ENCODE data around the gene NXN.
A peak's percentile ranks its signal among the peaks of the same experiment; 100 is the strongest.
"Not testable (repeated sequence)": the region's sequence is repeated elsewhere in the genome, so short reads cannot be mapped to it uniquely, and the experiment has no call there.

Gene NXN

DNA sequence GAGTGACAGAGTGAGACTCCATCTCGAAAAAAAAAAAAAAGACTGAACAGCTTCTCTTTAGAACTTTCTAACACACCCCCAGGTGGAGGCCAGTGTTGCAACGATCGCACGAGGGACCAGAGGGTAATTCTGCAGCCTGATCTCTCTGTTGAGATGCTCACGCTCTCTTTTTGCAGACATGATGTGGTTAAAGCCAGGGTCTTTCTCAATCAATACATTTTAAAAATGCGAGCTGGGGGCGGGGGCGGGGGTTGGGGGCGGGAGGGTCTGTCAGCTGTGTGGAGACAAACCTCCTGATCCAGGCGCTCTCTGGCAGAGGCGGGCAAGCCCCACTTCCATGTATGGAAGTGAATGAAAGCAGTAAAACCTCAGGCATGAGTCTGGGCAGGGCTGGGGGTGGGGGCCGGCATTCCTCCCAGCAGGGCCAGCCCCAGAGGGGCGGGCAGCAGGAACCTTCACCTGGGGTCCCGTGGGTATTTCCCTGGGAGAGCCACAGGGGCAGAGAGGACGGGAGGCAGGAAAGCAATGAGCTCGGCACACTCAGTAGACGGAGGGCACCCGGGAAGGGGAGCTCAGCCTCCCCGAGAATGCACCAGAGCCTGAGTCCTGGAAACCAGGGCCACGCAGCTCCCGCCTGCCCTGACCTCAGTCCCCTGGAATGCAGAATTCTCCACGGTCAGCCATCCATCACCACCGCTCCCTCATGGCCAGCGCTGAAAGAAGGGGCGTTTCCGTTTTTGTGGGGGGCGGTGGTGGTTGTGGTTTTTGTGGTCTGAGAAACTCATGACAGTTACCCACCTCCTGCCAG is 28.0 kb downstream of the NXN start:
- DNase-seq, result no peak

DNA sequence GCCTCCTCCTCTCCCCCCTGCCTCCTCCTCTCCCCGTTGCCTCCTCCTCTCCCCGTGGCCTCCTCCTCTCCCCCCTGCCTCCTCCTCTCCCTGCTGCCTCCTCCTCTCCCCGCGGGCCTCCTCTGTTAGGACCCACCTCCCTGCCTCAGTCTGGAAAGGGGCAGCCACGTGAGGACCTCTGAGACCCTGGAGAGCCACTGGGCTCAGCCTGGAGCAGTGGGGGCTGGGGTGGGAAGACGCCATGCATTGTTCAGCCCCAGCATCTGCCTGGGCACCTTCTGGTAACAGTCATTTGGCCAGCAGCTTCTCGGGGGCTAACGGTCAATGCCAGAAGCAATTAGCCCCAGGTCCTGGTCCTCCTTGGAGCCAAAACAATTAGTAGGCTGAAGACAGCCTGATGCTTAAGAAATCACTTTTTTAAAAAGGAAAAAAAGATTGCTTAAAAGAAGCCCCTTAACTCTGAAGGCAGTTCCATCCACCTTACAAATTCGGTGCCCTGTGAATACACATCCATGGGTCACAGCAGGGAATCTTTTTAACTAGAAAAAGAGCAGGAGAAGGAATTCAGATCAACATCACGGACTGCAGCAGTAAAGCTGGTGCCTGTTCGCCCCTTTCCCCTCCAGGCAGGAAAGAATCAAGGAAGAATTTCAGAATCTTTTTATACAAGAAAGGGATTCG is 29.8 kb downstream of the NXN start:
- DNase-seq, result no peak

DNA sequence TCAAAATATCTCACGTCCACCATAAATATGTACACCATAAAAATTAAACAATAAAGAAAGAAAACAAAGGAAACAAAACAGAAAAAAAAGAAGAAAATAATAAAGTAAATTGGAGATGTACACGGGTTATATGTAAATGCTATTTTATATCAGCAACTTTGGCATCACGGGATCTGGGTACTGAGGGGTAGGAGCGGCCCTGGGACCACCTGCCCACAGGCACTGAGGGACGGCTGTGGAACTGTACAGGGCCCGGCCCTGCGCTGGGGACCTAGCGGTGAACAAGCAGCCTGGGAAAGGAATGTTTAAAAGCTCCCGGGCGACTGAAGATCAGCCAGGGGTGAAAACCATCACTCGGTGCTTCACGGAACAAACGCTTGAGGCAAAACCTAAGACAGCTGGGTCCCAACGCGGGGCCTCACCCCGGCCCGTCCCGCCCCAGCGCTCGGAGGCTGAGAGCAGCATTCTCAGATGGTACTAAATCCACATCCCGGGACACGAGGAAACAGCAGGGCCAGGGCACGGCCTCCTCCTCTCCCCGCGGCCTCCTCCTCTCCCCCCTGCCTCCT is 31.2 kb downstream of the NXN start:
- no peak for DNase-seq

- DNase-seq, result no peak
These were observed 32.9 kb downstream of the NXN start for GRCh38 chr17:946510-947236.

GRCh38 chr17:945672-946071 is 33.9 kb downstream of the NXN start:
- DNase-seq, result no peak

DNA sequence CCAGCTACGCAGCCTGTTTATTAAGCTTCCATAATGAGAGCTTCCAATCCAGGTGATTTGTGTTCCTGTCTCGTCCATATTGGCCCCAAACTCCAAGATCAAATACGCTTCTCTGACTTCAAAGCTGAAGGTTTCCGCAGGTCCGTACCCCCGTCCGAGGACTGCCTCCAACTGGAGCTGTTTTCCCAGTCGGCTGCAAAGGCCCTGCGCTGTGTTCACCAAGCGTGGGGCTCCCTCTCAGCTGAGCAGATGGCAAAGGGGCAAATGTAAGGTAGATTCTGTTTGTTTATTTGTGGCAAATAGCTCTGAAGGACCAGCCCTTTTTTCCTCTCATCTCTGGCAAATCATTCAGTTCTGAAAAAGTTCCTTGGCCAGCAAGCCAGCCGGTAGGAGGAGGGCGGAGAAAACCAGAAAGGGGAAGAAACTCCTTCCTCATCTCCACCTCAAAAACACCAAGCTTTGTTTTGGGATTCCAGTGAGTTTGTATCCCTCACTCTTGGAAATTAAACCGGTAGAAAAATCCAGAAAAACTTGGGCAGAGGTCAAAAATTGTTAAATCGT is 35.2 kb downstream of the NXN start:
- peak; percentile 5 for DNase-seq

DNA sequence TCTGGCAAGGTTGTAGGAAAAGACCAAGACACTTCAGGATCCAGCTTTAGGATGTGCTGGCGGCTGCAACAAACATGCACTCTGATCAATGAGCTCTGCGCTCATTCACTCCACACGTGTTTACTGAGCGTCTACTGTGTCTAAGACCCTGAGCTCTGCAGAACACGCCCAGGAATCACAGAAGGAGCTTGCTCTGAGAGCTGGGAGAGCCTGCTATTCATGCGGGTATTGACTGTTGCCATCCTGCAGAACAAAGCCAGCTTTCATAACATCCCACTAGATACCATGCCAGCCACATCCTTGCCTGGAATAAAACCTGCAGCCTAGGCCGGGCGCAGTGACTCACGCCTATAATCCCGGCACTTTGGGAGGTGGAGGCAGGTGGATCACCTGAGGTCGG is 44.1 kb downstream of the NXN start:
- DNase-seq, result no peak

DNA sequence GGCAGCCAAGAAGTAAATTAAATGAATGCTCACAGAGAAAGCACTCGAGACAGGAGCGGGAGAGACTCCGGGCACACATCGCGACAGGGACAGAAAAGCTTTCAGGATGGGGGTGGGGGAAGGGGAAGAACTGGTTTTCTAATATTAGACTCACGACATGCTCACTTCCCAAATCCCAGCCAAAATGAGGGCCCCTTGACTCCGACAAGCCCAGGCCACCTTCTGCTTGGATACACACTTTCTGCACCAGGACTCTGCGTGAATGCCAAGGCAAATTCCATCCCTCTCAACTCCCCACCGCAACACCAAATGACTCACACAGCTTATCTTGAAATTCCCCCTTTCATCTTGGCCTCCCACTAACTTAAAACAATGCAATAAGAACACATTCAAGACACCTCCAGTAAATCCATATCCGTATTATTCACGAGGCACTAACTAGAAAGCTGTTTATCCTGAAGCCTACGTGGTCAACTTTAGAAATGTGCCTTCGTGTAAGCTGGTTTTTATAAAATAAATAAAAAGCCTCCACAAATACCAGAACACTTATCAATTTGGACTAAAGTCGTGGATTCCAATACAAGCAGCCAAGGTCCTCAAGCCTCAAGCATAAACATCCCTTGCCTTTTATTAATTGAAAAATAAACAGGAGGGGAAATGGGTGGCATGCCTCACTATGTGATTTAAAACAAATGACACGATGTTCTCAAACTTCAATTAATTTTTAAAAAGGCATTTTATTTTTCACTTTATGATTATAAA is 46.1 kb downstream of the NXN start:
- no peak for DNase-seq

GRCh38 chr17:930258-930657 is 49.3 kb downstream of the NXN start:
- no peak for DNase-seq

- no peak for DNase-seq
These were observed 50.0 kb downstream of the NXN start for GRCh38 chr17:929586-929985.

- no peak for DNase-seq
These were observed 51.7 kb downstream of the NXN start for GRCh38 chr17:927611-928461.

- DNase-seq, result no peak
These were observed 53.8 kb downstream of the NXN start for GRCh38 chr17:925817-926216.

GRCh38 chr17:924711-925475 is 54.7 kb downstream of the NXN start:
- no peak for DNase-seq

DNA sequence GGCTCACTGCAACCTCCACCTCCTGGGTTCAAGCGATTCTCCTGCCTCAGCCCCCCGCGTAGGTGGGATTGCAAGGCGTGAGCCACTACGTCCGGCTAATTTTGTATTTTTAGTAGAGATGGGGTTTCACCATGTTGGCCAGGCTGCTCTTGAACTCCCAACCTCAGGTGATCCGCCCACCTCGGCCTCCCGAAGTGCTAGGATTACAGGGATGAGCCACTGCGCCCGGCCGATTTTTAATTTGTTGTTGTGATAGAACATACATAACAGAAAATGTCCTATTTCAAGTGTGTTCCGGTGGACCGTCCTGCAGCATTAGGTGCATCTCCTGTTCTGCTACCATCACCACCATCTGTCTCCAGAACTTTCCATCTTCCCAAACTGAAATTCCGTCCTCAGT is 55.3 kb downstream of the NXN start:
- DNase-seq, result not testable (repeated sequence)

GRCh38 chr17:923633-924032 is 55.9 kb downstream of the NXN start:
- DNase-seq, result no peak

DNA sequence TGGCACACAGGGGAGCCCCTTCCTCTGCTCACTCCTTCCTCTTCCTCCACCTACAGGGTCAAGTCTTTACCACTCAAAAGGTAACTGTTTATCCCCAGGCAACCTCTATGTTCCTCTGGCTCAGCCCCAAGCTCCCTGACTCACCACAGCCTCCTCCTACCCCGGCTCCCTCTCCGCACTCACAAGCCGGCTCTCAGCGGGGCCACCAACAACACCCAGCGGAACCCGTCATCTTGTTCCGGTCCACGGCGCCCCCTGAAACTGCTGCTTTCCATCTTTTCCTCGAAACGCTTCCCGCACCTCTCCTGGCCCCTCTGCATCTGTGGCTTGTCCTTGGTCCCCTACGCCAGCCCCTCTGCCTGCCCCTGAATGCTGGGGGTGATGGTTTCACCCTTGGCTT is 58.4 kb downstream of the NXN start:
- no peak for DNase-seq

DNA sequence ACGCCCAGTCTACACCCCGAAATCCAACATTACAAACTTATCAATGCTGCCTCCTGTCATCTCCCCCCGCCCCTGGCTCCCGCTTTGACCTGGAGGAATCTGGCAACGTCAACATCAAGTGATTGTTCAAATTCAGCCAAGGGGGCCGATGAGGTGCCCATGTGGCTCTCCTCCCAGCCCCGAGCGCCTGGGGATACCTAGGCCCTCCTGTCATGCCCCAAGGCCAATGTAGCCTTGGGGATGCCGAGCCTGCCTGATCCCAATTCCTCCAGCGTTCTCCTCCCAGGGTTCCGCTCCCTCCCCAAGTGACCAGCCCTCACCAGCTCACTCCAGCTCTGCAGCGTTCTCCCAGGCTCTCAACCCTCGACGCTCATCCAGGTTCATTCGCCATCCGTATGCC is 59.4 kb downstream of the NXN start:
- DNase-seq, result no peak

- DNase-seq, result no peak
These were observed 61.4 kb downstream of the NXN start for GRCh38 chr17:917941-918740.

DNA sequence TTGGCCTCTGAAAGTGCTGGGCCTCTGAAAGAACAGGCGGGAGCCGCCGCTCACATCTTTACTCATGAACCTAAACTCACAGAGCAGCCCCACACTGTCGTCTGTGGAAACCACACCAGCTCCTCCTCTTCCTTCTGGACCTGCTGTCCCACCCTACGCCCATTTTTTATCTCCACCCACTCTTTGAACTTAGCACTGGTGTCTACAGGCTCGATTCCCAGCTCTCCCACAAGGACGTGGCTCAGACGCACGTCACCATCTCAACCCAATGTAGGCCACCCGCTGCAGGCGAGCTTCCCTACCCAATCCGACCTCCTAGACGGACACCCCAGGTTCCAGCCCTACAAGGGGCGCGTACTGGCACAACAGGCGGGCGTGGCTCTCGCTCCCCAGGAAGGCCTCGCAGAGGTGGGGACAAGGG is 62.2 kb downstream of the NXN start:
- no peak for DNase-seq

GRCh38 chr17:916315-916714 is 63.3 kb downstream of the NXN start:
- DNase-seq, result no peak
